Activated naive CD4-positive, alpha-beta T cell treated with anti-CD3 and anti-CD28 coated beads for 36 hours (primary cell): Measurements from ENCODE around the gene NDNF. TPM values are rescaled to one million over a fixed set of nuclear protein-coding genes. Genes with fewer than 3 reads are reported as not detected.

Experiments used
- CTCF ChIA-PET: fragments of 350-600 bp; sonication (Branson Sonifier 250); formaldehyde crosslinking; loops from one replicate; lab custom pipeline; 2021; ENCODE audit warnings: antibody characterized with exemption; lab: Charles Lee
- DNase-seq: peaks from one replicate; pipeline ENCODE4 v3.0.0-alpha.2; 2020
- H3K27ac Mint-ChIP-seq: one replicate; pipeline ENCODE4 v1.8.0; 2021; ENCODE audit warnings: mild to moderate bottlenecking, mixed read lengths
- H3K27me3 Mint-ChIP-seq: one replicate; pipeline ENCODE4 v1.8.0; 2021; ENCODE audit warnings: low read depth, mixed read lengths
- H3K36me3 Mint-ChIP-seq: one replicate; pipeline ENCODE4 v1.8.0; 2021; ENCODE audit warnings: low read depth, mixed read lengths
- H3K4me1 Mint-ChIP-seq: one replicate; pipeline ENCODE4 v1.8.0; 2021; ENCODE audit warnings: low read depth, mixed read lengths
- H3K4me3 Mint-ChIP-seq: one replicate; pipeline ENCODE4 v1.8.0; 2021; ENCODE audit warnings: mild to moderate bottlenecking, moderate library complexity, mixed read lengths
- H3K9me3 Mint-ChIP-seq: one replicate; pipeline ENCODE4 v1.8.0; 2021; ENCODE audit warnings: mixed read lengths
- intact Hi-C: fragments of 100-400 bp; cut with micrococcal nuclease; formaldehyde crosslinking; loops from one replicate; pipeline ENCODE4 v1.15.1; 2023
- total RNA-seq, 2 experiments: library from RNA; stranded (reverse); gene quantifications; one replicate each; pipeline ENCODE4 v1.2.3, GENCODE V29; 2021

The NDNF gene
- total RNA-seq, 2 experiments from 2014 or later, result not detected

GRCh38 chr4:121070274-121070673 lies 2.1 kb downstream of the NDNF start:
- H3K9me3 Mint-ChIP-seq, result no peaks in the 10 kb centered on the region
- peaks cover 44% of the 10 kb centered on the region for H3K27me3 Mint-ChIP-seq
- no peaks in the 10 kb centered on the region for H3K36me3 Mint-ChIP-seq
- H3K27ac Mint-ChIP-seq, result no peak overlapping the region
- no peak for DNase-seq
- H3K4me1 Mint-ChIP-seq, result peaks cover 21% of the 10 kb centered on the region
- intact Hi-C loops, result no loop called here
- CTCF ChIA-PET, result interaction anchor here (1.6 kb wide), 1 partner anchor 238 kb away, joined by 4 read pairs; no protein-coding TSS in a partner anchor
- peak overlapping the region; percentile 34 for H3K4me3 Mint-ChIP-seq

- Mint-ChIP-seq H3K27ac (no peak overlapping the region), H3K9me3 (no peaks in the 10 kb centered on the region), H3K36me3 (no peaks in the 10 kb centered on the region), H3K27me3 (peaks cover 40% of the 10 kb centered on the region), H3K4me1 (peaks cover 21% of the 10 kb centered on the region), H3K4me3 (no peak overlapping the region)
- CTCF ChIA-PET, result no interaction called here
- DNase-seq, result no peak
- intact Hi-C loops, result no loop called here
Observed at GRCh38 chr4:121069430-121069829, 2.9 kb downstream of the NDNF start.

- CTCF ChIA-PET, result interaction anchor here (0.5 kb wide), 1 partner anchor 14 kb away, joined by 3 read pairs; no protein-coding TSS in a partner anchor
- intact Hi-C loops, result no loop called here
- peaks cover 2% of the 10 kb centered on the region for H3K27me3 Mint-ChIP-seq
- H3K4me1 Mint-ChIP-seq, result no peaks in the 10 kb centered on the region
- no peaks in the 10 kb centered on the region for H3K9me3 Mint-ChIP-seq
- DNase-seq, result no peak
- H3K36me3 Mint-ChIP-seq, result no peaks in the 10 kb centered on the region
- H3K27ac Mint-ChIP-seq, result no peak overlapping the region
- no peak overlapping the region for H3K4me3 Mint-ChIP-seq
Observed at GRCh38 chr4:121064482-121064881, 7.9 kb downstream of the NDNF start.

GRCh38 chr4:121062521-121062920 lies 9.8 kb downstream of the NDNF start:
- DNase-seq, result no peak
- CTCF ChIA-PET, result interaction anchor here (0.7 kb wide), 1 partner anchor 414 kb away, joined by 3 read pairs; no protein-coding TSS in a partner anchor
- Mint-ChIP-seq H3K27ac (no peak overlapping the region), H3K36me3 (no peaks in the 10 kb centered on the region), H3K4me1 (no peaks in the 10 kb centered on the region), H3K27me3 (peaks cover 5% of the 10 kb centered on the region), H3K9me3 (no peaks in the 10 kb centered on the region), H3K4me3 (no peak overlapping the region)
- intact Hi-C loops, result no loop called here

GRCh38 chr4:121061861-121062260 lies 10.5 kb downstream of the NDNF start:
- Mint-ChIP-seq H3K36me3 (no peaks in the 10 kb centered on the region), H3K27me3 (peaks cover 9% of the 10 kb centered on the region), H3K9me3 (no peaks in the 10 kb centered on the region), H3K4me3 (no peak overlapping the region), H3K4me1 (no peaks in the 10 kb centered on the region), H3K27ac (no peak overlapping the region)
- CTCF ChIA-PET, result no interaction called here
- intact Hi-C loops, result no loop called here
- DNase-seq, result no peak

GRCh38 chr4:121061215-121061614 lies 11.1 kb downstream of the NDNF start:
- CTCF ChIA-PET, result interaction anchor here (0.6 kb wide), 1 partner anchor 1353 kb away, joined by 3 read pairs; no protein-coding TSS in a partner anchor
- no peaks in the 10 kb centered on the region for H3K4me1 Mint-ChIP-seq
- no peaks in the 10 kb centered on the region for H3K36me3 Mint-ChIP-seq
- no peak for DNase-seq
- H3K4me3 Mint-ChIP-seq, result no peak overlapping the region
- H3K27me3 Mint-ChIP-seq, result peaks cover 11% of the 10 kb centered on the region
- H3K27ac Mint-ChIP-seq, result no peak overlapping the region
- H3K9me3 Mint-ChIP-seq, result no peaks in the 10 kb centered on the region
- intact Hi-C loops, result no loop called here

- intact Hi-C loops, result no loop called here
- DNase-seq, result no peak
- H3K27ac Mint-ChIP-seq, result no peak overlapping the region
- H3K9me3 Mint-ChIP-seq, result no peaks in the 10 kb centered on the region
- H3K4me1 Mint-ChIP-seq, result peaks cover 2% of the 10 kb centered on the region
- no peaks in the 10 kb centered on the region for H3K36me3 Mint-ChIP-seq
- H3K27me3 Mint-ChIP-seq, result peaks cover 11% of the 10 kb centered on the region
- H3K4me3 Mint-ChIP-seq, result no peak overlapping the region
- CTCF ChIA-PET, result no interaction called here
Observed at GRCh38 chr4:121057466-121057922, 14.8 kb downstream of the NDNF start.

GRCh38 chr4:121056066-121056465 lies 16.3 kb downstream of the NDNF start:
- DNase-seq, result no peak
- intact Hi-C loops, result no loop called here
- Mint-ChIP-seq H3K36me3 (no peaks in the 10 kb centered on the region), H3K27ac (no peak overlapping the region), H3K27me3 (peaks cover 11% of the 10 kb centered on the region), H3K4me1 (peaks cover 2% of the 10 kb centered on the region), H3K9me3 (no peaks in the 10 kb centered on the region), H3K4me3 (no peak overlapping the region)
- CTCF ChIA-PET, result no interaction called here

GRCh38 chr4:121054373-121054772 lies 18.0 kb downstream of the NDNF start:
- CTCF ChIA-PET, result no interaction called here
- H3K27ac Mint-ChIP-seq, result no peak overlapping the region
- DNase-seq, result no peak
- H3K27me3 Mint-ChIP-seq, result peaks cover 11% of the 10 kb centered on the region
- no peak overlapping the region for H3K4me3 Mint-ChIP-seq
- no peaks in the 10 kb centered on the region for H3K9me3 Mint-ChIP-seq
- peaks cover 2% of the 10 kb centered on the region for H3K4me1 Mint-ChIP-seq
- H3K36me3 Mint-ChIP-seq, result no peaks in the 10 kb centered on the region
- intact Hi-C loops, result no loop called here

- H3K36me3 Mint-ChIP-seq, result no peaks in the 10 kb centered on the region
- no peak overlapping the region for H3K4me3 Mint-ChIP-seq
- H3K27me3 Mint-ChIP-seq, result peaks cover 8% of the 10 kb centered on the region
- DNase-seq, result no peak
- CTCF ChIA-PET, result no interaction called here
- intact Hi-C loops, result no loop called here
- peaks cover 2% of the 10 kb centered on the region for H3K4me1 Mint-ChIP-seq
- H3K9me3 Mint-ChIP-seq, result no peaks in the 10 kb centered on the region
- no peak overlapping the region for H3K27ac Mint-ChIP-seq
Observed at GRCh38 chr4:121053601-121054143, 18.7 kb downstream of the NDNF start.

- CTCF ChIA-PET, result interaction anchor here (0.6 to 1.6 kb wide), 4 partner anchors 12 to 72 kb away, joined by 3 to 6 read pairs (median 4); no protein-coding TSS in a partner anchor
- Mint-ChIP-seq H3K27me3 (no peaks in the 10 kb centered on the region), H3K9me3 (no peaks in the 10 kb centered on the region), H3K27ac (no peak overlapping the region), H3K36me3 (no peaks in the 10 kb centered on the region), H3K4me1 (peaks cover 2% of the 10 kb centered on the region), H3K4me3 (no peak overlapping the region)
- no peak for DNase-seq
- intact Hi-C loops, result loop anchor here (1.0 kb wide), 1 partner anchor 331 kb away; no protein-coding TSS in a partner anchor
Observed at GRCh38 chr4:121050300-121050699, 22.0 kb downstream of the NDNF start.

GRCh38 chr4:121049072-121049599 lies 23.2 kb downstream of the NDNF start:
- H3K27ac Mint-ChIP-seq, result no peak overlapping the region
- intact Hi-C loops, result no loop called here
- DNase-seq, result no peak
- no peaks in the 10 kb centered on the region for H3K9me3 Mint-ChIP-seq
- CTCF ChIA-PET, result interaction anchor here (0.6 to 1.6 kb wide), 3 partner anchors 11 to 57 kb away, joined by 4 to 6 read pairs (median 4); no protein-coding TSS in a partner anchor
- H3K4me3 Mint-ChIP-seq, result no peak overlapping the region
- H3K36me3 Mint-ChIP-seq, result no peaks in the 10 kb centered on the region
- H3K4me1 Mint-ChIP-seq, result peaks cover 2% of the 10 kb centered on the region
- no peaks in the 10 kb centered on the region for H3K27me3 Mint-ChIP-seq

- Mint-ChIP-seq H3K4me3 (no peak overlapping the region), H3K27me3 (no peaks in the 10 kb centered on the region), H3K36me3 (no peaks in the 10 kb centered on the region), H3K27ac (no peak overlapping the region), H3K4me1 (no peaks in the 10 kb centered on the region), H3K9me3 (no peaks in the 10 kb centered on the region)
- no peak for DNase-seq
- CTCF ChIA-PET, result interaction anchor here (0.7 to 0.8 kb wide), 2 partner anchors 25 to 64 kb away, joined by 3 read pairs; no protein-coding TSS in a partner anchor
- intact Hi-C loops, result no loop called here
Observed at GRCh38 chr4:121048165-121048564, 24.2 kb downstream of the NDNF start.
